Fibroblast of lung (primary cell): Measurements from ENCODE around the gene CAPZB.

Experiments used
- EZH2 ChIP-seq: IDR thresholded peaks from 2 replicates; pipeline ENCODE4 v1.5.1; 2012; ENCODE audit warnings: low read length, control low read depth, mild to moderate bottlenecking; ENCODE audit errors: missing control alignments
- TF ChIP-seq, protein P1 (sequence below), 2 donors: IDR thresholded peaks in 1 of 2; conservative IDR thresholded peaks in 1 of 2; 1 replicate in 1 of 2; 2 replicates in 1 of 2; pipeline ENCODE4 v1.5.1; 2011 to 2012; ENCODE audit warnings: low read length in 2 of 2, control low read depth in 1 of 2, inconsistent platforms in 1 of 2, low read depth in 1 of 2, mild to moderate bottlenecking in 1 of 2

GRCh38 chr1:19367584-19368041 is 117.7 kb downstream of the CAPZB start:
- TF ChIP-seq EZH2, result no peak
- TF ChIP-seq, protein P1, sequence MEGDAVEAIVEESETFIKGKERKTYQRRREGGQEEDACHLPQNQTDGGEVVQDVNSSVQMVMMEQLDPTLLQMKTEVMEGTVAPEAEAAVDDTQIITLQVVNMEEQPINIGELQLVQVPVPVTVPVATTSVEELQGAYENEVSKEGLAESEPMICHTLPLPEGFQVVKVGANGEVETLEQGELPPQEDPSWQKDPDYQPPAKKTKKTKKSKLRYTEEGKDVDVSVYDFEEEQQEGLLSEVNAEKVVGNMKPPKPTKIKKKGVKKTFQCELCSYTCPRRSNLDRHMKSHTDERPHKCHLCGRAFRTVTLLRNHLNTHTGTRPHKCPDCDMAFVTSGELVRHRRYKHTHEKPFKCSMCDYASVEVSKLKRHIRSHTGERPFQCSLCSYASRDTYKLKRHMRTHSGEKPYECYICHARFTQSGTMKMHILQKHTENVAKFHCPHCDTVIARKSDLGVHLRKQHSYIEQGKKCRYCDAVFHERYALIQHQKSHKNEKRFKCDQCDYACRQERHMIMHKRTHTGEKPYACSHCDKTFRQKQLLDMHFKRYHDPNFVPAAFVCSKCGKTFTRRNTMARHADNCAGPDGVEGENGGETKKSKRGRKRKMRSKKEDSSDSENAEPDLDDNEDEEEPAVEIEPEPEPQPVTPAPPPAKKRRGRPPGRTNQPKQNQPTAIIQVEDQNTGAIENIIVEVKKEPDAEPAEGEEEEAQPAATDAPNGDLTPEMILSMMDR (conservative IDR thresholded peaks at IDR 0.05 in 1 of 2, IDR thresholded peaks at IDR 0.05 in 1 of 2; ENCODE audit: low read depth in 1 of 2, low read length in 2 of 2), result no peak
